WTC11 (cell line): ENCODE data around the gene HARS2. TPM values are rescaled to one million over a fixed set of nuclear protein-coding genes. Genes with fewer than 3 reads are reported as not detected.
"Not testable (repeated sequence)": the region's sequence is repeated elsewhere in the genome, so short reads cannot be mapped to it uniquely, and the experiment has no call there.

Source experiments
- ATAC-seq: fragments of 200-7000 bp; cut with Tn5 transposase; 2 replicates; pipeline ENCODE4 v1.10.0; 2021; ENCODE audit warnings: mild to moderate bottlenecking, moderate library complexity
- CTCF ChIA-PET: fragments of 300-600 bp; sonication (Branson Sonifier 250); formaldehyde crosslinking; loops from one replicate; lab custom pipeline; 2021; ENCODE audit warnings: antibody characterized with exemption; lab: Charles Lee
- POLR2A ChIA-PET: fragments of 350-600 bp; sonication (Branson Sonifier 250); formaldehyde crosslinking; loops from one replicate; lab custom pipeline; 2021; ENCODE audit warnings: antibody characterized with exemption; lab: Charles Lee
- DNase-seq: peaks from one replicate; pipeline ENCODE4 v3.0.0; 2021; ENCODE audit warnings: low spot score
- H3K27ac Mint-ChIP-seq: 2 replicates; pipeline ENCODE4 v1.8.0; 2021; ENCODE audit warnings: mixed read lengths
- H3K27me3 Mint-ChIP-seq: 2 replicates; pipeline ENCODE4 v1.8.0; 2021; ENCODE audit warnings: low read depth, mild to moderate bottlenecking, moderate library complexity, mixed read lengths
- H3K36me3 Mint-ChIP-seq: 2 replicates; pipeline ENCODE4 v1.8.0; 2021; ENCODE audit warnings: mixed read lengths
- H3K4me1 Mint-ChIP-seq: 2 replicates; pipeline ENCODE4 v1.8.0; 2022; ENCODE audit warnings: mixed read lengths
- H3K4me3 Mint-ChIP-seq: 2 replicates; pipeline ENCODE4 v1.8.0; 2021; ENCODE audit warnings: mild to moderate bottlenecking, moderate library complexity, mixed read lengths
- H3K9me3 Mint-ChIP-seq: 2 replicates; pipeline ENCODE4 v1.8.0; 2021; ENCODE audit warnings: mixed read lengths
- ETV6 ChIP-seq: sonication (generic); formaldehyde crosslinking; IDR thresholded peaks from 2 replicates; pipeline ENCODE4 v1.8.1; 2022; ENCODE audit warnings: mild to moderate bottlenecking, missing genetic modification reagents
- FOXP1 ChIP-seq: sonication (generic); formaldehyde crosslinking; IDR thresholded peaks from 2 replicates; pipeline ENCODE4 v1.8.0; 2022; ENCODE audit warnings: missing genetic modification reagents, mild to moderate bottlenecking, moderate library complexity, borderline replicate concordance
- GABPB1 ChIP-seq: sonication (generic); formaldehyde crosslinking; IDR thresholded peaks from 2 replicates; pipeline ENCODE4 v1.8.1; 2023; ENCODE audit warnings: mild to moderate bottlenecking, missing genetic modification reagents
- GTF2I ChIP-seq: fragments of 250-450 bp; sonication (Bioruptor Pico); conservative IDR thresholded peaks from 2 replicates; pipeline ENCODE4 v1.4.0; 2021; ENCODE audit warnings: mild to moderate bottlenecking
- KAT7 ChIP-seq: sonication (generic); formaldehyde crosslinking; IDR thresholded peaks from 2 replicates; pipeline ENCODE4 v1.8.1; 2023; ENCODE audit warnings: missing genetic modification reagents, mild to moderate bottlenecking, borderline replicate concordance
- NFATC4 ChIP-seq: fragments of 250-450 bp; sonication (Bioruptor Pico); IDR thresholded peaks from 2 replicates; pipeline ENCODE4 v1.9.0; 2021; ENCODE audit warnings: mild to moderate bottlenecking
- NR1H2 ChIP-seq: sonication (generic); formaldehyde crosslinking; IDR thresholded peaks from 2 replicates; pipeline ENCODE4 v1.9.0; 2021; ENCODE audit warnings: mild to moderate bottlenecking, moderate library complexity, missing genetic modification reagents
- PRRX2 ChIP-seq: fragments of 250-450 bp; sonication (Bioruptor Pico); IDR thresholded peaks from 2 replicates; pipeline ENCODE4 v1.8.0; 2021; ENCODE audit warnings: mild to moderate bottlenecking
- SMAD4 ChIP-seq: sonication (generic); formaldehyde crosslinking; IDR thresholded peaks from 2 replicates; pipeline ENCODE4 v1.8.0; 2022; ENCODE audit warnings: mild to moderate bottlenecking, missing genetic modification reagents
- SOX15 ChIP-seq: fragments of 250-450 bp; sonication (Bioruptor Pico); IDR thresholded peaks from 2 replicates; pipeline ENCODE4 v1.9.0; 2021; ENCODE audit warnings: mild to moderate bottlenecking
- TP53 ChIP-seq: sonication (generic); formaldehyde crosslinking; IDR thresholded peaks from 2 replicates; pipeline ENCODE4 v1.8.1; 2023; ENCODE audit warnings: mild to moderate bottlenecking, missing genetic modification reagents
- ZNF263 ChIP-seq: sonication (generic); formaldehyde crosslinking; IDR thresholded peaks from 2 replicates; pipeline ENCODE4 v1.8.1; 2022; ENCODE audit warnings: low read depth, mild to moderate bottlenecking, moderate library complexity, missing genetic modification reagents
- total RNA-seq: library from RNA; stranded (reverse); gene quantifications from 3 replicates; pipeline ENCODE4 v1.2.3, GENCODE V29; 2021
- TF ChIP-seq, protein P1 (sequence below): sonication (generic); formaldehyde crosslinking; IDR thresholded peaks from 2 replicates; pipeline ENCODE4 v1.8.0; 2022; ENCODE audit warnings: mild to moderate bottlenecking, missing genetic modification reagents
- TF ChIP-seq, protein P2 (sequence below): sonication (generic); formaldehyde crosslinking; IDR thresholded peaks from 2 replicates; pipeline ENCODE4 v1.8.1; 2022; ENCODE audit warnings: mild to moderate bottlenecking, missing genetic modification reagents, moderate library complexity, borderline replicate concordance
- TF ChIP-seq, protein P3 (sequence below): fragments of 250-450 bp; sonication (Bioruptor Pico); IDR thresholded peaks from 2 replicates; pipeline ENCODE4 v1.9.0; 2021; ENCODE audit warnings: mild to moderate bottlenecking
- TF ChIP-seq, protein P4 (sequence below): sonication (generic); formaldehyde crosslinking; IDR thresholded peaks from 2 replicates; pipeline ENCODE4 v1.8.1; 2023; ENCODE audit warnings: mild to moderate bottlenecking, missing genetic modification reagents
- TF ChIP-seq, protein P5 (sequence below): sonication (generic); formaldehyde crosslinking; IDR thresholded peaks from 2 replicates; pipeline ENCODE4 v1.8.1; 2022; ENCODE audit warnings: low read depth, mild to moderate bottlenecking, moderate library complexity, missing genetic modification reagents, borderline replicate concordance

Gene HARS2
- total RNA-seq, 1 experiment from 2014 or later = 28.9 TPM

DNA sequence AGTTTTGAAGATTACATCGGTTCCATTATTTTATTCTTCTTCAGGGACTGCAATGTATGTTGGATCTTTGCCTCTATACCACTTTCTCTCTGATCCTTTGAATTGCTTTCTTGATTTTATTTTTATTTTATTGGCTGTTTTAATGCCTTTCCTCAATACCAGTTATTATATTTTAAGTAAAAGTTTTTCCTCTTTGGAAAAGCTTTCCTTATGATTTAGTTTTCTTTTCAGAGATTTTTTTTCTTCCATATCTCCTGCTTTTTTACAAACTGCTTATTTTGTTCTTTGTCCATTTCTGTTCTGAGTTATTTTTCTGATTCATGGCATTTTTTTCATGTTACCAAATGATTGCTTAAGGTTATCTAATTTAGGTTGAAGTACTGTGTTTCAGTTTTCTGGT, 20.5 kb downstream of the HARS2 start (continued):
- no peak for TF ChIP-seq GTF2I (CRISPR knock-in tag)
- TF ChIP-seq PRRX2 (CRISPR knock-in tag) = no peak
- no peak for TF ChIP-seq NFATC4 (CRISPR knock-in tag)
- TF ChIP-seq, protein P1, sequence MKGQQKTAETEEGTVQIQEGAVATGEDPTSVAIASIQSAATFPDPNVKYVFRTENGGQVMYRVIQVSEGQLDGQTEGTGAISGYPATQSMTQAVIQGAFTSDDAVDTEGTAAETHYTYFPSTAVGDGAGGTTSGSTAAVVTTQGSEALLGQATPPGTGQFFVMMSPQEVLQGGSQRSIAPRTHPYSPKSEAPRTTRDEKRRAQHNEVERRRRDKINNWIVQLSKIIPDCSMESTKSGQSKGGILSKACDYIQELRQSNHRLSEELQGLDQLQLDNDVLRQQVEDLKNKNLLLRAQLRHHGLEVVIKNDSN (CRISPR knock-in tag) = no peak
- TF ChIP-seq TP53 (CRISPR knock-in tag) = no peak
- TF ChIP-seq, all 79 proteins: peak for 0

DNA sequence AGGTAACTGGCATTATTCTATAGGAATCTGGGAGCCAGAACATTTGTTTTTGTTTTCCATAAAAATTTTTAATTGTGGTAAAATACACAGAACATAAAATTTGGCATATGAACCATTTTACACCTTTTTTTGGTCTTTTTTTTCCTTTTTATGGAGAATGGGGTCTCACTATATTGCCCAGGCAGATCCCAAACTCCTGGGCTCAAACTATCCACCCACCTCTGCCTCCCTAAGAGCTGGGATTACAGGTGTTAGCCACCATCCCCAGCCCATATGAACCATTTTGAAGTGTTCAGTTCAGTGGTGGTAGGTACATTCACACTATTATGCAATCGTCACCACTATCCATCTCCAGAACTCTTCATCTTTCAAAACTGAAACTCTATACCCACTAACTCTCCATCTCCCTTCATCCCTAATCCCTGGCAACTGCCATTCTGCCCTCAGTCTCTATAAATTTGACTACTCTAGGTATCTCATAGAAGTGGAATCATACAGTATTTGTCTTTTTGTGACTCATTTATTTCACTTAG, 22.4 kb downstream of the HARS2 start:
- no peak for DNase-seq
- Mint-ChIP-seq H3K9me3 (no peaks in the 10 kb centered on the region), H3K4me1 (peaks cover 4% of the 10 kb centered on the region; the same call in 1 of the 2 replicates), H3K27me3 (no peaks in the 10 kb centered on the region), H3K4me3 (no peak overlapping the region), H3K36me3 (no peaks in the 10 kb centered on the region), H3K27ac (no peak overlapping the region)
- ATAC-seq = no peak
- POLR2A ChIA-PET = no interaction called here
- CTCF ChIA-PET = no interaction called here
- TF ChIP-seq GABPB1 (no peak), NR1H2 (CRISPR knock-in tag) (no peak), FOXP1 (CRISPR knock-in tag) (no peak), SMAD4 (no peak), ZNF263 (CRISPR knock-in tag) (no peak), KAT7 (CRISPR knock-in tag) (no peak), SOX15 (CRISPR knock-in tag) (no peak), NFATC4 (CRISPR knock-in tag) (no peak), ETV6 (no peak)
- TF ChIP-seq, protein P2, sequence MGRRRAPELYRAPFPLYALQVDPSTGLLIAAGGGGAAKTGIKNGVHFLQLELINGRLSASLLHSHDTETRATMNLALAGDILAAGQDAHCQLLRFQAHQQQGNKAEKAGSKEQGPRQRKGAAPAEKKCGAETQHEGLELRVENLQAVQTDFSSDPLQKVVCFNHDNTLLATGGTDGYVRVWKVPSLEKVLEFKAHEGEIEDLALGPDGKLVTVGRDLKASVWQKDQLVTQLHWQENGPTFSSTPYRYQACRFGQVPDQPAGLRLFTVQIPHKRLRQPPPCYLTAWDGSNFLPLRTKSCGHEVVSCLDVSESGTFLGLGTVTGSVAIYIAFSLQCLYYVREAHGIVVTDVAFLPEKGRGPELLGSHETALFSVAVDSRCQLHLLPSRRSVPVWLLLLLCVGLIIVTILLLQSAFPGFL (CRISPR knock-in tag) = no peak
- TF ChIP-seq, protein P3, sequence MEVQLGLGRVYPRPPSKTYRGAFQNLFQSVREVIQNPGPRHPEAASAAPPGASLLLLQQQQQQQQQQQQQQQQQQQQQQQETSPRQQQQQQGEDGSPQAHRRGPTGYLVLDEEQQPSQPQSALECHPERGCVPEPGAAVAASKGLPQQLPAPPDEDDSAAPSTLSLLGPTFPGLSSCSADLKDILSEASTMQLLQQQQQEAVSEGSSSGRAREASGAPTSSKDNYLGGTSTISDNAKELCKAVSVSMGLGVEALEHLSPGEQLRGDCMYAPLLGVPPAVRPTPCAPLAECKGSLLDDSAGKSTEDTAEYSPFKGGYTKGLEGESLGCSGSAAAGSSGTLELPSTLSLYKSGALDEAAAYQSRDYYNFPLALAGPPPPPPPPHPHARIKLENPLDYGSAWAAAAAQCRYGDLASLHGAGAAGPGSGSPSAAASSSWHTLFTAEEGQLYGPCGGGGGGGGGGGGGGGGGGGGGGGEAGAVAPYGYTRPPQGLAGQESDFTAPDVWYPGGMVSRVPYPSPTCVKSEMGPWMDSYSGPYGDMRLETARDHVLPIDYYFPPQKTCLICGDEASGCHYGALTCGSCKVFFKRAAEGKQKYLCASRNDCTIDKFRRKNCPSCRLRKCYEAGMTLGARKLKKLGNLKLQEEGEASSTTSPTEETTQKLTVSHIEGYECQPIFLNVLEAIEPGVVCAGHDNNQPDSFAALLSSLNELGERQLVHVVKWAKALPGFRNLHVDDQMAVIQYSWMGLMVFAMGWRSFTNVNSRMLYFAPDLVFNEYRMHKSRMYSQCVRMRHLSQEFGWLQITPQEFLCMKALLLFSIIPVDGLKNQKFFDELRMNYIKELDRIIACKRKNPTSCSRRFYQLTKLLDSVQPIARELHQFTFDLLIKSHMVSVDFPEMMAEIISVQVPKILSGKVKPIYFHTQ = no peak
- TF ChIP-seq, protein P4, sequence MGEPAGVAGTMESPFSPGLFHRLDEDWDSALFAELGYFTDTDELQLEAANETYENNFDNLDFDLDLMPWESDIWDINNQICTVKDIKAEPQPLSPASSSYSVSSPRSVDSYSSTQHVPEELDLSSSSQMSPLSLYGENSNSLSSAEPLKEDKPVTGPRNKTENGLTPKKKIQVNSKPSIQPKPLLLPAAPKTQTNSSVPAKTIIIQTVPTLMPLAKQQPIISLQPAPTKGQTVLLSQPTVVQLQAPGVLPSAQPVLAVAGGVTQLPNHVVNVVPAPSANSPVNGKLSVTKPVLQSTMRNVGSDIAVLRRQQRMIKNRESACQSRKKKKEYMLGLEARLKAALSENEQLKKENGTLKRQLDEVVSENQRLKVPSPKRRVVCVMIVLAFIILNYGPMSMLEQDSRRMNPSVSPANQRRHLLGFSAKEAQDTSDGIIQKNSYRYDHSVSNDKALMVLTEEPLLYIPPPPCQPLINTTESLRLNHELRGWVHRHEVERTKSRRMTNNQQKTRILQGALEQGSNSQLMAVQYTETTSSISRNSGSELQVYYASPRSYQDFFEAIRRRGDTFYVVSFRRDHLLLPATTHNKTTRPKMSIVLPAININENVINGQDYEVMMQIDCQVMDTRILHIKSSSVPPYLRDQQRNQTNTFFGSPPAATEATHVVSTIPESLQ (CRISPR knock-in tag) = no peak
- TF ChIP-seq, protein P5, sequence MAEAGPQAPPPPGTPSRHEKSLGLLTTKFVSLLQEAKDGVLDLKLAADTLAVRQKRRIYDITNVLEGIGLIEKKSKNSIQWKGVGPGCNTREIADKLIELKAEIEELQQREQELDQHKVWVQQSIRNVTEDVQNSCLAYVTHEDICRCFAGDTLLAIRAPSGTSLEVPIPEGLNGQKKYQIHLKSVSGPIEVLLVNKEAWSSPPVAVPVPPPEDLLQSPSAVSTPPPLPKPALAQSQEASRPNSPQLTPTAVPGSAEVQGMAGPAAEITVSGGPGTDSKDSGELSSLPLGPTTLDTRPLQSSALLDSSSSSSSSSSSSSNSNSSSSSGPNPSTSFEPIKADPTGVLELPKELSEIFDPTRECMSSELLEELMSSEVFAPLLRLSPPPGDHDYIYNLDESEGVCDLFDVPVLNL (CRISPR knock-in tag) = no peak

DNA sequence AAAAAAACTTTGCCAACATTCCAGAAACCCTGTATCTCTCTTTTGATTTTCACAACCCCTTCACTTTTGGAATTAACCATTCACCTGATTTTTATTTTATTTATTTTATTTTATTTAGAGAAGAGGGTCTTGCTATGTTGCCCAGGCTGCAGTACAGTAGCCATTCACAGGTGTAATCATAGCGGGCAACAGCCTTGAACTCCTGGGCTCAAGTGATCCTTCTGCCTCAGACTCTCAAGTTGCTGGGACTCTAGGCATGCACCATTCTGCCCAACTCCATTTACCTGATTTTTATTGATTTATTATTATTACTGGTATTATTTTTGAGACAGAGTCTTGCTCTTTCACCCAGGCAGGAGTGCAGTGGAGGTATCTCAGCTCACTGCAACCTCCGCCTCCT, 25.0 kb downstream of the HARS2 start:
- H3K4me1 Mint-ChIP-seq, H3K9me3 Mint-ChIP-seq, H3K27ac Mint-ChIP-seq, ATAC-seq, DNase-seq, H3K4me3 Mint-ChIP-seq, POLR2A ChIA-PET, H3K36me3 Mint-ChIP-seq, H3K27me3 Mint-ChIP-seq, CTCF ChIA-PET: not testable (repeated sequence)
